GM21529 (cell line): ENCODE measurements around the gene NACAD.

Source experiments
- ATAC-seq: cut with Tn5 transposase; IDR thresholded peaks from one replicate; pipeline ENCODE4 v1.9.1; 2021; ENCODE audit not compliant: unreplicated experiment

Gene NACAD

DNA sequence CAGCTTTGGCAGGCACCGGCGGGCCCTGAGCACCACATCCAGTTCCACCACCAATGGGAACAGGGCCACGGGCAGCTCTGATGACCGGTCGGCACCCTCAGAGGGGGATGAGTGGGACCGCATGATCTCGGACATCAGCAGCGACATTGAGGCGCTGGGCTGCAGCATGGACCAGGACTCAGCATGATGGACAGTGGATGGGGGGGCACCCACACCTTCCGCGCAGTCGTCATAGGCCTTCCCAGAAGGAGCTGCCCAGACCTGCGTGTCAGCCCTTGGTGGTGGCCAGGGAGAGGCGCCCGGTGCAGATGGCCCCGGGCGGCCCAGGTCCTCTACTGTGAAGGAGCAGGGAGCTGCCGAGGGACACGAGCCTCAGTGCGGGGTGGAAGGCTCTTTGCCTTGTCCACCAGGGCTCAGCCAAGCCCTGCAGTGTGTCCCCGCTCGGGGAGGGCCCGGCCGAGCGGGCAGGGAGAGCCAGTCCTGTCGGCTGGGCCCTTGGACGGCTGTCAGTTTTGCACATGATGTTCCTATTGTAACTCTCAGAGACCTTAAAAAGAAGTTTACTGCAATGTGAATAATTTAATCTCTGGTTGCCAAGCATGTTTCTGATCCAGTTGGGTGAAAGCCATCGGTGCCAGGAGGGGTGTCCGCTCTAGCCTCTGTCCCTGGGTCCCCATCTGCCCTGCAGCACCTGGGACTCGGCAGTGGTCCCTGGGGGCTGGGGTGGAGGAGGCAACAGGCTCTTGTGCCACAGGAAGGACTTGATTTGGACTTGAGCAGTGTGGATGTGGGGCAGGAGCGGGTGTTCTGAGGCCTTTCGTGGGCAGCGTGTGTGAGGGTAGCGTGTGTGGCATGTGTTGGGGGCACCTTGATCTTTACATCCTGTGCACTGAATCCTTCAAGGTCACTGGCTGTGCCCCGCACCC is 12.6 kb downstream of the NACAD start:
- no peak for ATAC-seq

DNA sequence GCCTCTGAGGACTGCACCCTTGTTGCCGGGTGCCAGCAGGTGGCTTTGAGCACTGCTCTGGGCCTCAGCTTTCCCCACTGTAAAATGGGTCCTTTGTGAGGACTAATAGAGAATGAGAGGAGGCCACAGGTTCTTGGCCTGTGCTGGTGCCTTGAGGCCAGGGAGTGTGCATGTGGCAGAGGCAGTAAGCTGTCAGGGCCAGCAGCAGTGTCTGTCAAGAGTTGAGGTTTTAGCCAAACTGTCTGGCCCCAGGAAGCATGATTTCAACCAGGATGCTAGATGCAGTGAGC is 13.5 kb downstream of the NACAD start:
- ATAC-seq, result no peak

DNA sequence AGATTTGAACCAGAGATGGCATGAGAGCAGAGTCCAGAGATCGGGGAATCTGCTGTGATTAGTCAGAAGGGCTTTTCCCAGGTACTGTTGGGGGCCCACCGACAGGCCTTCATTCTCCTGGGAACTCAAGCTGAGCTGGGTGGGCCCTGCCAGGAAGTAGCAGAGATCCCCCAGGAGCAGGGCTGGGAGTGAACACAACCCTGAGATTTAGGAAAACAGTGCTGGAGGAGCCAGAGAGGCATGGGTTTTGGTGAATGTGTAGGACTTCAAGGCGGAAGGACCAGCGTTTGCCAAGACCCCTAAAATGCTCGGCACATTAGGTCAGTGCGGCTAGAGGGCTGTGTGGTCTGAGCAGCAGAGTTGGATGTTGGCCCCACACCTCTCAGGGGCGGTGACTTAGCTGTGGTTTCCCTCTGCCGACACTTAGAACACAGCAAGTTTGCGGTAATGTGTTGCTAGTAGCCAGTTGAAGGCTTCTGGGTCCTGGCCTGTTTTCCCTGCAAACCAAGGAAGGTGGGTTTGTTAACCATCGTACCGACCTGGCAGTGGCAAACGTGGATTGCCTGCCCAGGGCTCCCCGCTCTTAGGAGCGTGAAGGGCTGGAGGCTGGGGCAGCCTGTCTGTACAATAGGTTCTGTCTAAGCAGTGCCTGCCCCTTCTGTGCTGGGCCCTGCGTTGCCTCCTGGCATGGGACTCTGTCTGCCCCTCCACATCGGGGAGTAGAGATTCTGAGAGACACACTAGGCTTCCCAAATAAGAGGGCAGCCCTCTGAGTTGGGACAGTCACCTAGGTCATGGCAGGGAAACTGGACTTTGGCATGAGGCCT is 14.0 kb downstream of the NACAD start:
- ATAC-seq, result no peak

DNA sequence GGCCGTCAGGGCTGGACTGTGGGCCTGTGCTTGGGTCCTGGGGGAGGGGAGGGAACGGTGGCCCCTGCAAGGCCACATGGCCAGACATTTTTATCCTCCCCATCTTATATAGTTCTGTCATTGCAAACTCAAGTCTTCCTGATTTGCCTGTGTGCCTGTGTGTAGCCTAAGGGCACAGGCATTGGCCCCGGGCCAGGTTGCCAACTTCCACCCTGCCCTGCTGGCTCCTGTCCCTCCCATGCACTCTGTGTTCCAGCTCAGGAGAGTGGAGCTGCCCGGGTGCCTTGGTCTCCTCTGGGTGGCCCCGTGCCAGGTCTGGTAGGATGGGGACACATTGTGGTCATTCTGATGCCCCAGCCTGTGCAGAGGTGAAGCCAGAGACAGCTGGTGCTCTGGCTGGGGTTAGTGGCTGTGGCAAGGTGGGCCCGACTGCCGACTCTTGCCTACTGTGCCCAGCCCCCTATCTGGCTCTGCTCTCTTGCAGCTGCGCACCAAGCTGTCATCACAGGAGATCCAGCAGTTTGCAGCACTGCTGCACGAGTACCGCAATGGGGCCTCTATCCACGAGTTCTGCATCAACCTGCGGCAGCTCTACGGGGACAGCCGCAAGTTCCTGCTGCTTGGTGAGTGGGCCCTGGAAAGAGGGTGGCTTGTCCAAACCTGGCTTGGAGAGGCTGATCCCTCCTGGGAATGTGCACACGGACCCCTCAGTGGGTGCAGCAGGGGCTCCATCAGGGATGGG is 14.8 kb downstream of the NACAD start:
- no peak for ATAC-seq

DNA sequence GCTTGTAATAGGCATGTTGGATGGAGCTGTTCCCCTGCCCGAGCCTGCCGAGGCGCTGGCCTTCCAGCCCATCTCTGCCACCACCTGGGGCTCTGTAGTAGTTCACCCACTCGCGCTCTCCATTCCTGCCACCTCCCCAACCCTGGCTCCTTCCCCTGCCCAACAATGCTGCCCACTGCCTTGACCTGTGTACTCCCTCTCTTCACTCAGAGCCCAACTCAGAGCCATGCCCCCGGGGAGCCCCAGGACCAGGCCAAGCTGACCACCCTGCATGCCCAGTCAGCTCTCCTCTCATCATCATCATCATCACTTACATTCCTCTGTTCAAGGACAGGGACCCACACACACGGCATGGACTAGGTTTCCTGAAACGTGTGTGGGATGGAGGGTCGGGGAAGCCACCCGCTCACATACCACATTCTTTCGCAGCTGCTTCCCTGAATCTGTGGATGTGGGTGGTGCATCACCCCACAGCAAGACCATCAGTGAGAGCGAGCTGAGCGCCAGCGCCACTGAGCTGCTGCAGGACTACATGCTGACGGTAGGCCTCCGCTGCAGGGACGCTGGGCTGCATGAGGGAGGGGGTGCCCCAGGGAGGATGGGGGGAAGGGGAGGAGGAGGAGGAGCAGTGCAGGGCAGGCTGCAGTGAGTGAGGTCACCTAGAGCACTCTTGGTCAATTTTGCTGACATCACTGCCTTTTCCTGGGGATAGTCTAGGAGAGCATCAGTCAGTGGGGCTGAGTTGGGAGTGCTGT is 15.6 kb downstream of the NACAD start:
- no peak for ATAC-seq

DNA sequence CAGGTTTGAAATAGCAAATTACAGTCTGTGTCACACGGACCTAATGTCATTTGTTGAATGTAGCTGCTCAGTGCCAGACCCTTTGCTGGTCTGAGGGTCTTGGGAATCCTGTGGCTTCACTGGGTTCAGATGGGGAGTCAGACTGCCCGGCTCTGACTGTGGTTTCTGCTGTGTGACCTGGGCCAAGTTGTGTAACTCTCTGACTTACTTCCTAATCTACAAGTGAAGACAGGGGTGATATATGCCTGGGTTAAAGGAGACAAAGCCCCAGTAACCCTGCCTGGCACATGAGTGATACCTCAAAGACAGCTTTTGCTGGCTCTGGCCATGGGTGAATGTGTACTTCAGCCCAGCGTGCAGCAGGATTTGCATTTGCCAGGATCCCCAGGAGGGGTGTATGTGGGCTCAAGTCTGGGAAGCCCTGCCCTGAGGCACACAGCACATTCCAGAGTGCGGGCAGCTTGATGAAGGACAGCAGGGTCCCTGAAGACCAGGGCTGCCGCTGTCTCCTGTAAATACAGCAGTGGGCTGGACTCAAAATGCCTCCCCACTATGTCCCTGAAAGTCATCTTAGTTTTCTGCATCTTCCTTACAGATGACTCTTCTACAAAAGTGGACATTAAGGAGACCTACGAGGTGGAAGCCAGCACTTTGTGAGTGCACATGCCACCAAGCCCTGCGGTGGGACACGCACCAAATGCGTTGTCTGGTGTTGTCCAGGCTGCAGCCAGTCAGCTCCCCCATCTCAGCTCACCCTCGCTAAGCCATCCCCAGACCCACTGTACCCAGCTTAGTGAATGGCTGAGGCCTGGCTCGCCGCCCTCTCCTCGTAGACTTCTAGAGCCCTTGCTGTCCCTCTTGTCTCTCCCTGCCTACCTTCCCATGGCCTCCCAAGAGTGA is 16.4 kb downstream of the NACAD start:
- no peak for ATAC-seq

DNA sequence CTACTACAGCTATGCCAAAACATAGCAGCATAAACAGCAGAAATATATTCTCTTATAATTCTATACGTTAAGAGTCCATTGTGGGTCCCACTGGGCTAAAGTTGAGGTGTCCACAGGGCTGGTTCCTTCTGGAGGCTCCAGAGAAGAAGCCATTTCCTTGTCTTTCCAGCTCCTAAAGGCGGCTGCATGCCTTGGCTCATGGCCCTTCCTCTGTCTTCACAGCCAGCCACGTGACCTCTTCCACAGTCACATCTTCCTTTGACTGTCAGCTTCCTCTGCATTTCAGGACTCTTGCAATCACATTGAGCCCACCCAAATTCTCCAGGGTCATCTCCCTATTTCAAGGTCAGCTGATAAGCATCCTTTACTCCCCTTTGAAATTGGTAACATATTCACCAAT is 17.2 kb downstream of the NACAD start:
- ATAC-seq, result no peak

DNA sequence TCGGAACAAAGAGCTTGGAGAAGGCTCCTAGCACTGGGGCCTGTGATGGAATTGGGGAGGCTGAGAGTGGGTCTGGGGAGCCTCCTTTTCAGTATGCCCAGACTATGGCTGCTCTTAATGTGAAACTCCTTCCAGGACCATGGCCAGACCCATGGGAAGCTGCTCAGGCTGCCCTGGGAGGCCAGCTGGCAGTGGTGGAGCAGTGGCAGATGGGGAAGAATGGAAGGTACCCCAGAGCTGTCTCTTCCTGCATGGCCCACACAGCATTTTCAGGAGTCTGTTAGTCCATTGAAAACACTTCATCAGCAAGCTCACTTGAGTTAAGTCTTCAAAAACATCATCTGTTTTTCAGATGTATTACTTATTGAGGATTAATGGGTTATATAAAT is 18.5 kb downstream of the NACAD start:
- ATAC-seq, result no peak

DNA sequence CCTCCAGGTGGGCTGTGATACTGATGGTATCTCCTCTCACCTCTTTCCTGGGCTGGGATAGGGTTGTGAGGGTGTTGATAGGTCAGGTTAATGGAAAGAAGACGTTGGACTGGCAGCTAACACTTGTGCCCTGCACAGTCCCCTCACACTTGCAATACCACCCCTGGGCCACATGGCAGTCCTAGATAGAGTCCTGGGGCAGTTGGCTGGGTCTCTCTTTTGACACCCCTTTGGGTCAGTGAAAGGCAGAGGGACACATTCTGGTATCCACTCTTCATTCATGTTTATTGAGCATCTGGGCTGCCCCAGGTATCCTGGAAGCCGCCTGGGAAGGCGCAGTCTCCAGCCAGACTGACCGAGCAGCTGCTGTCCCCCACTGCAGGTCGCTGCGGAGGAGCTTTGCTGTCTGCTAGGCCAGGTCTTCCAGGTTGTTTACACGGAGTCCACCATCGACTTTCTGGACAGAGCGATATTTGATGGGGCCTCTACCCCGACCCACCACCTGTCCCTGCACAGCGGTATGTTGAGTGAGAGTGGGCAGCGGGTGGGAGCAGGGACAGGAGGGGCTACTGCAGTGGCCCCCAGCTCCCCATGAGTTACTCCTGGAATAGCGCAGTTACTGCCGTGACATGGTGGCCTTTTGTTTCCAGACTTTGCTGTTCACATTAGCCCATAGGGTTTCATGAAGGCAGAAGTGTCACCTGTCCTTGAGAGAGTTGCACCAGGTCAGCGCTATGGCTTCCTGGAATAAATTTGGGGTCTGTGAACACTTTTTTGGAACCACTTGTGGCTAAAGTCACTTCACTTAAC is 19.1 kb downstream of the NACAD start:
- no peak for ATAC-seq

DNA sequence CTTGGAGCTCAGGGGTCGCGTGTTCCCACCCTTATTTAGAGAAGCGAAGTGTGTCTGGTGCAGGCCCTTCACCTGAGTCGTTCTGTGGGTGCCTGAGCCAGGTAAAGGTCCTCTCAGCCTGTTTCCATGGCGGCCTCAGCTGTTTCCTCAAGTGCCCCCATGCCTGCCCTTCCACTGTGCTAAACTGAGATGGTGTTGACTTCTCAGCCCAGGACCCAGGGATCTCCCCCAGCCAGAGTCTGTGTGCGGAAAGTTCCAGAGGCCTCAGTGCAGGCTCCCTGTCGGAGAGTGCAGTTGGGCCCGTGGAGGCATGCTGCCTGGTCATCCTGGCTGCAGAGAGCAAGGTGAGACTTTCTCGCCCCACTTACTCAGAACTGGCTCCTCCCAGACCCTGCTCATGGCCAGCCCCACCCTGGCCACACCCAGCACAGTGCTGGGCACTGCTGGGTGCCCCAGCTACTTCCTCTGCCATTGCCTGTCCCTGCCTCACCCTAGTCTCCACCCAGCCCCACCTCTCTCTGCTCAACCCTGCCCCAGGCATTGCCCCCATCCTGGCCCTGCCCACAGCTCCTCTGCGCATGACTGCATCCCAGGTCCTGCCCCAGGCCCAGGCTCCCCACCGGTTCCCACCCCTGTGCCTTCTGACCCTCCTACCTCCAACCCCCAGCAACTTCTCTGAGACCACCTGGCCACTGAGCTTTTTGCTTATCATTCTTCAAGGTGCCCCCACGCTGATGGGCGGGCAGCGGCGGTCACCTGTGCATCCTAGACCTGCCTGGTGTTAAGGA is 20.3 kb downstream of the NACAD start:
- no peak for ATAC-seq

DNA sequence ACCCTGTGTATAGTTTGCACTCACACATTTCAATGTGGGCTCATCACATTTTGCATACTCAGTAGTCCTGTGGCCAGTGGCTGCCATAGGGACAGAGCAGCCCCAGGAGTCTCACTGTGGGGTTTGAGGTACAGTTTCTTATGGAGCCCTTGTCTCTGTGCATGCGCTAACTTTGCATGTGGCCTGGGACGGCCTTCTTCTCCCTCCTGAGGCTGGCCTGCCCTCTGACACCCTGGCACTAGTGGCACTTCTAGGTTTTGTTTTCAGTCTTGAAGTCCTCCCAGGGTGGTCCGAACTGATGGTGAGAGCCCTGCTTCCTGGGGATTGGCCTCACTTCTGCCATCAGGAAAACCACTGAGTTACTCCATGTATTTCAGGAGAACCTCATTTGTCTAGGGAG is 21.2 kb downstream of the NACAD start:
- no peak for ATAC-seq

DNA sequence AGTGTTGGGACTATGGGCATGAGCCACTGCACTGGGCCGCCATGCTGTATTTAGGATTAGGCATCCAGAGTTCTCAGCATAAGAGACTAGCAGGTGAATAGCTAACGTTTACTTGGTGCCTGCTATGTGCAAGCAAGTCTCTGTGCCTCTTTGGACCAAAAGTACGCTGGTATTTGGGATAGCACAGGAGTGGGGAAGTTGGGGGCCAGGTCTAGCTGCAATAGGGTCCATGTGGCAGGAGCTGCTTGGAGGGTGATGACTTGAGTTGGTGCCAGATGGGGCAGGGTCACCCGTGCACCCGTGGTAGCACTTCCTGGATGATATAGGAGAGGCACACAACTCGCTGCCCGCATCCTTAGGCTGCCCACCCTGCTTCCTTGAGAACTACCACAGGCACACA is 22.4 kb downstream of the NACAD start:
- no peak for ATAC-seq

DNA sequence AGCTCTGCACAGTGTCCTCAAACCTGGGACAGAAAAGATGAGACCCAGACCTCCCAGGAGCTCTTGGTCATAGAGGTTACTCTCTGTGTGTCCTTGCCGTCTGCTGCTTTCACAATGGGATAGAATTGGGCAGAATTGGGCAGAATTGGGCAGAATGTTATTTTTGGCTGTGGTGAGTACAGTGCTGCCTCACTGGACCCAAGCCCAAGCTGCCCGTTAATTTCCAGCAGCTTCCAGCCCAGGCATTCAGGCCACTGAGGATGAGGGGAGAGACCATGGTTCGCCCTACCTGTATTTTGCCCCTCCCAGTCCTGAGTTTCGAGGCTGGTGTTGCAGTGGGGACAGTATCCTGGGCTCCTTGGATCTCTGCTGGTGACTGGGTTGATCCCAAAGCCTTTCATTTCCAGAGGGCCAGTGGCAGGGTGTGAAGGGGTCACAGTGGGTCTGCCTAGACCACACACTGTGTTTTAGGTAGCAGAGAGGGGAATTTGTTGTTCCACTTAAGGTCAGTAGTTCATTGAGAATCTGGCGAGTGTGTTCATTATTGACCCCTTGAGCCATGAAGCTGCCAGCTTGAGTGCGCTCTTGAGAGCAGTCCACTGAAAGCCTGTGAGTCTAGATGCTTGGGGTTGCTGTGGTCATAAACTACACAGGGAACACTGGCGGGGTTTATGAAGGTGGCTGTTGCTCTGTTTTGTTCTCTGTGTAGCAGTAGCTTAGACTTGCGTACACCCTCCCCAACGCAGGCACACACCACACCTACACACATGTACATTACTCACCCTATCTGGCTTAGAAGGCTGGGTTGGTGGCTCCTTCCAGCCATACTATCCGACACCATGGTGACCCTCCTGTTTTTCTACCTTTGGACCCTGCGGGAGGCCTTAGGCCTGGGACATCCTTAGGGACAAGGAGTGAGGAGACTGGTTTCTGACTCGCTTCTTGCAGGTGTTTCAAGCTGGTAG is 23.5 kb downstream of the NACAD start:
- no peak for ATAC-seq

DNA sequence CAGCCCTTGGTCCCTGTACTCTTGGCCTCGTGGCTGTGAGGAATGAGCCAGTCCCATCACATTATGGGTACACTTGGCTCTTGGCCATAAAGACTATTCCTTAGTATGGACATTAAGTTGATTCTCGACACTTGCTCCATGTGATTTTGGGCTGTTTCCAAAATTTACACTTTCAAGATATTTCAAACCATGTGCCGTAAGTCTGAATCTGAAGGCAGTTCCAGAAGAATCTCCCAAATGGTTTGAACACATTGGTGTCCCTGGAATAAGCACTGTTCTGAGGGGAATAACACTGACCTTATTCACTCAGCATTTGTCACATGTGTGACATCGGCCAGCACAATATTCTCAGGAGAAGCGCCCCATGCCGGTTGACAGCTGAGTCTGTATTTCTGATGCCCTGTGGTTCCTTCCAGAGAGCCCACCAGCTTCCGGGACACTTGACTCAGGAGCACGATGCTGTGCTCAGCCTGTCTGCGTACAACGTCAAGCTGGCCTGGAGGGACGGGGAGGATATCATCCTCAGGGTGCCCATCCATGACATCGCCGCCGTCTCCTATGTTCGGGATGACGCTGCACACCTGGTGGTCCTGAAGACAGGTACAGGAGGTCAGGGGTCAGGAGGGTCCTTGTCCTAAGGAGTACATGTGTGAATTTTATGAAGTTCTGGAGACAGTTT is 24.6 kb downstream of the NACAD start:
- no peak for ATAC-seq

DNA sequence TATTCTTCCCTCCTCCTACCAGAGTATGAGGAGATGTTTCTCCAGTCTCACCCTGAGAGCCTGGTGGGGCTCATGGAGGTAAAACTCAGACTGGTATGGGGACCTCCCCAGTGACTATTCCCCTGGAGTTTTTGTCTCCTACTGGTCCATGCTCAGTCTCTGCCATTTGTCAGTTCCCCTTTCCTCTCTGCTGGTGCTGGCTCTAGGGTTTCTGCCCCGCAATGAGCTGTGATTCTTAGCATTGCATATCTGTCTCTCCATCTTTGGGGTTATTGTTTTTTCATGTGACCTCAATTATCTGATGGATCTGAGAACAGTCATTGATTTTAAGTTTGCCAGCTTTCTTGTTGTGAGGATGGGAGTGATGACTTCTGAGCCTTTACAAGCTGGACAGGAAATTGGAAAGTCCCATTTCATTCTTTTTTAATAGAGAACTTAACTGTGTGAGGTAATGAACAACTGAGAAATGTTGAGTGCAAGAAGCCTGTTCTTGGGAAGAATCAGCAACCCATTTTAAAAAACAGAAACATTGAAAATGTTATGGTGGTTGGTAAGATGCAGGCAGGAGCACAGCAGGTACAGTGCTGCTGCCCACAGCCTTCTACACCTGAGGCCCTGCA is 26.9 kb downstream of the NACAD start:
- no peak for ATAC-seq

DNA sequence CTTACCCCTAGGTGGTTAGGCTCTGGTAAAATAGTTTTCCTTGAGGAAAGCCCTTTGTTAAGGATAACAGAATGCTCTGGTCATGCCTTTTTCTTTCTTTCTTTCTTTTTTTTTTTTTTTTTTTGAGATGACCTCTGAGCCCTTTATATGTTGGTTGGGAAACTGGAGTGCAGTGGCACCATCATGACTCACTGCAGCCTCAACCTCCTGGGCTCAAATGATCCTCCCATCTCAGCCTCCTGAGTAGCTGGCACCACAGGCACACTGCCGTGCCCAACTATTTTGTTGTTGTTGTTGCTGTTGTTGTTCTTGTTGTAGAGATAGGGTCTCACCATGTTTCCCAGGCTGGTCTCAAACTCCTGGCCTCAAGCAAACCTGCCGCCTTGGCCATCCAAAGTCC is 27.4 kb downstream of the NACAD start:
- no peak for ATAC-seq
